GM19351 (cell line): ENCODE results near the gene ZDHHC7.

Experiments
- ATAC-seq: cut with Tn5 transposase; IDR thresholded peaks from one replicate; pipeline ENCODE4 v1.9.1; 2021; ENCODE audit warnings: mild to moderate bottlenecking, moderate library complexity; ENCODE audit not compliant: unreplicated experiment

ZDHHC7 gene

DNA sequence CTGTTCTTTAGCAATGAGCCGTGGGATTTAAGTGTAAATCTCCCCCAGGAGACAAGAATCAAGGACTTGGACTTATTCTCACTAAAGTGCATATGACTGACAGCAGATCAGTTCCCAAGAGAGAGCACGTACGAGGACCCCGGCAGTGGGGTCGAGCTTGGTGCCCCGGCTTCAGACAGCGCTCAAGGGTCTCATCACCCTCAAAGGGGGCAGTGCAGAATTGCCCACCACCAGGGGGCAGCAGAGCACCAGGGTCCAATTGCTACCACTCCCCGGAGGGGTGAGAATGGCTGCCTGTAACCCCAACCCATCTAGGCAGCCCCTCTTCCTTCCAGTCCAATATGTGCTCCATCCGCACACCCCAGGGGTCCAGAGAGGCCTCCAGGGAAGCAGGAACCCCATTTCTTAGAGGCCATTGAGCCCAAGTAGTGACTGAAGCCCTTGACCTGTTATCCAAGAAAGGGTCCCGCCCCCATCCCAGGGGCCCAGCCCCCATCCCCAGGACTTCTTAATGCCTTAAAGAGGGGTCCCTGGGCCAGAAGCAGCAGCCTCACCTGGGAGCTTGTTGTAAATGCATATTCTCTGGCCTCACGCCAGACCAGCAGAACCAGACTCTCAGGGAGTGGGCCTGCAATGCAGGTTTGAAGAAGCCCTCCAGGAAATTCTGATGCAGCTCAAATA, 86.1 kb downstream of the ZDHHC7 start:
- no peak for ATAC-seq

- ATAC-seq: no peak
Observed at GRCh38 chr16:84924331-84925091, 86.8 kb downstream of the ZDHHC7 start.
